OCI-LY7 (cell line): Measurements from ENCODE around the gene KAZN. TPM values are rescaled to one million over a fixed set of nuclear protein-coding genes. Genes with fewer than 3 reads are reported as not detected.

ENCODE experiments used
- BruUV-seq: library from RNA; stranded (reverse); fragments of 400-500 nt; replicated peaks from 2 replicates; lab custom pipeline; 2021; lab: Mats Ljungman, UMichigan
- CTCF ChIA-PET: fragments of 300-600 bp; sonication (Branson Sonifier 250); formaldehyde crosslinking; loops from one replicate; lab custom pipeline; 2022; ENCODE audit warnings: antibody characterized with exemption; ENCODE audit not compliant: unreplicated experiment; lab: Charles Lee
- POLR2A ChIA-PET: fragments of 300-600 bp; sonication (Branson Sonifier 250); formaldehyde crosslinking; loops from one replicate; lab custom pipeline; 2022; ENCODE audit warnings: antibody characterized with exemption; lab: Charles Lee
- DNase-seq: peaks from one replicate; pipeline ENCODE4 v3.0.0-alpha.2; 2015; ENCODE audit warnings: low spot score
- H2AFZ ChIP-seq: fragments of 200-600 bp; sonication (generic), shearing (Covaris generic); 2 replicates; pipeline ENCODE4 v1.6.1; 2014; ENCODE audit warnings: mild to moderate bottlenecking, antibody characterized with exemption, low read length, moderate library complexity
- H3K27ac ChIP-seq: fragments of 200-600 bp; sonication (generic); 2 replicates; pipeline ENCODE4 v1.5.1; 2014; ENCODE audit warnings: mixed run types, low read depth, mild to moderate bottlenecking, moderate library complexity, low read length, inconsistent platforms; ENCODE audit not compliant: poor library complexity, severe bottlenecking
- H3K36me3 ChIP-seq: fragments of 200-600 bp; sonication (generic); 2 replicates; pipeline ENCODE4 v1.6.1; 2014; ENCODE audit warnings: mild to moderate bottlenecking, antibody characterized with exemption, low read length, moderate library complexity, mixed read lengths; ENCODE audit not compliant: insufficient read depth
- H3K4me1 ChIP-seq: fragments of 200-600 bp; sonication (generic); 2 replicates; pipeline ENCODE4 v1.5.1; 2014; ENCODE audit warnings: mild to moderate bottlenecking, low read length; ENCODE audit not compliant: insufficient read depth, poor library complexity, severe bottlenecking
- H3K4me2 ChIP-seq: fragments of 200-600 bp; sonication (generic); 2 replicates; pipeline ENCODE4 v1.6.1; 2014; ENCODE audit warnings: mild to moderate bottlenecking, low read length
- H3K4me3 ChIP-seq: fragments of 200-600 bp; sonication (generic); 2 replicates; pipeline ENCODE4 v1.5.1; 2014; ENCODE audit warnings: mild to moderate bottlenecking, low read depth, low read length; ENCODE audit not compliant: poor library complexity, severe bottlenecking
- H3K79me2 ChIP-seq: fragments of 200-600 bp; sonication (generic); 2 replicates; pipeline ENCODE4 v1.6.1; 2016; ENCODE audit warnings: low read depth, mild to moderate bottlenecking, low read length, moderate library complexity, mixed read lengths; ENCODE audit not compliant: insufficient read depth
- H3K9me2 ChIP-seq: fragments of 200-600 bp; sonication (generic); 2 replicates; pipeline ENCODE4 v1.6.1; 2016; ENCODE audit warnings: mild to moderate bottlenecking, low read length, mixed read lengths; ENCODE audit not compliant: insufficient read depth
- H3K9me3 ChIP-seq: fragments of 200-600 bp; sonication (generic); 2 replicates; pipeline ENCODE4 v1.6.1; 2014; ENCODE audit warnings: mild to moderate bottlenecking, mixed run types, low read length, mixed read lengths
- H4K20me1 ChIP-seq: fragments of 200-600 bp; sonication (generic); 2 replicates; pipeline ENCODE4 v1.6.1; 2014; ENCODE audit warnings: mild to moderate bottlenecking, antibody characterized with exemption, low read length, moderate library complexity, mixed read lengths; ENCODE audit not compliant: insufficient read depth
- EZH2phosphoT487 ChIP-seq: fragments of 200-600 bp; sonication (generic); IDR thresholded peaks from 2 replicates; pipeline ENCODE4 v1.6.1; 2018; ENCODE audit warnings: low read depth, borderline replicate concordance, mild to moderate bottlenecking, mixed run types, antibody characterized with exemption, low read length, moderate library complexity, mixed read lengths
- intact Hi-C: fragments of 100-400 bp; cut with micrococcal nuclease; formaldehyde crosslinking; loops from one replicate; pipeline ENCODE4 v1.10.0; 2022; ENCODE audit not compliant: unreplicated experiment
- total RNA-seq, 2 experiments: library from RNA; depleted of rRNA in 1 of 2; stranded (reverse); fragments of >200 nt in 1 of 2; shearing (Covaris generic) in 1 of 2; gene quantifications; 2 replicates each; pipeline ENCODE4 v1.2.3, GENCODE V29; 2014 to 2022
- TF ChIP-seq, protein P1 (sequence below): fragments of 200-600 bp; sonication (generic); conservative IDR thresholded peaks from 2 replicates; pipeline ENCODE4 v1.5.1; 2014; ENCODE audit warnings: mild to moderate bottlenecking, antibody characterized with exemption, low read length, moderate library complexity, mixed read lengths

The KAZN gene
- total RNA-seq, 2 experiments from 2014 or later, result 0.40 to 2.4 TPM

DNA sequence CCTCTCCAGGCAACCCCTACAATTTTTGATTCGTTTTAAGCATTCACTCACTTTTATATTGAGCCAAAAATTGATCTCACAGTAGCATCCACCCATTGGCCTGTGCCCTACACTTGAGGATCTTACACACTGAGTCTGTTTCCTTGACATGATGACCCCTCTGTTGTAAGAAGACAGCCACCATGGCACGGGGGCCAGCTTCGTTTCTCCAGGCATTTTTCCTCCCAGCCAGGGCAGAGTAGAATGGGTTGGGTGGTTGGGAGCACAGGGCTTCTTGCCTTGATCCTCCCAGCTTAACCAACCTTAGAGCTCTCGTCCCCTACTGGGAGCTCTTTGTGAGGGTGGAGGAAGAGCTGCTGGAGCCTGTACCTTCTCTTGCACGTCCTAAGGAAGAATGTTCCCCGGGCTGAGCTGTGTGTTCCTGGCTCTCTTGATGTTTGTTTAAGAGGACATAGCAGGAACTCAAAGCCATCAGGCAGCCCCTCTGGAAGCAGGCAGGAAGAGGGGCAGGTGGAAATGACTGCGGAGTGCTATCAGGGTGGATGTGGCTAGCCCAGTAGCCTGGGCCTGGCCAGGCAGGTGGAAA, 341.9 kb downstream of the KAZN start:
- Histone ChIP-seq H3K9me2 (no peaks in the 10 kb centered on the region), H3K27ac (no peak overlapping the region), H3K4me3 (no peak overlapping the region), H3K36me3 (no peaks in the 10 kb centered on the region), H4K20me1 (no peaks in the 10 kb centered on the region), H3K4me1 (no peaks in the 10 kb centered on the region), H2AFZ (no peak overlapping the region), H3K9me3 (no peaks in the 10 kb centered on the region), H3K79me2 (no peaks in the 10 kb centered on the region), H3K4me2 (no peak overlapping the region)
- ChIA-PET POLR2A (interaction anchor here (0.7 kb wide), 1 partner anchor 867 kb away, joined by 8 read pairs; no protein-coding TSS in a partner anchor), CTCF (no interaction called here)
- TF ChIP-seq, protein P1, sequence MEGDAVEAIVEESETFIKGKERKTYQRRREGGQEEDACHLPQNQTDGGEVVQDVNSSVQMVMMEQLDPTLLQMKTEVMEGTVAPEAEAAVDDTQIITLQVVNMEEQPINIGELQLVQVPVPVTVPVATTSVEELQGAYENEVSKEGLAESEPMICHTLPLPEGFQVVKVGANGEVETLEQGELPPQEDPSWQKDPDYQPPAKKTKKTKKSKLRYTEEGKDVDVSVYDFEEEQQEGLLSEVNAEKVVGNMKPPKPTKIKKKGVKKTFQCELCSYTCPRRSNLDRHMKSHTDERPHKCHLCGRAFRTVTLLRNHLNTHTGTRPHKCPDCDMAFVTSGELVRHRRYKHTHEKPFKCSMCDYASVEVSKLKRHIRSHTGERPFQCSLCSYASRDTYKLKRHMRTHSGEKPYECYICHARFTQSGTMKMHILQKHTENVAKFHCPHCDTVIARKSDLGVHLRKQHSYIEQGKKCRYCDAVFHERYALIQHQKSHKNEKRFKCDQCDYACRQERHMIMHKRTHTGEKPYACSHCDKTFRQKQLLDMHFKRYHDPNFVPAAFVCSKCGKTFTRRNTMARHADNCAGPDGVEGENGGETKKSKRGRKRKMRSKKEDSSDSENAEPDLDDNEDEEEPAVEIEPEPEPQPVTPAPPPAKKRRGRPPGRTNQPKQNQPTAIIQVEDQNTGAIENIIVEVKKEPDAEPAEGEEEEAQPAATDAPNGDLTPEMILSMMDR, result no peak
- no peak for TF ChIP-seq EZH2phosphoT487
- no TSS peak for BruUV-seq
- DNase-seq, result no peak
- intact Hi-C loops, result no loop called here

DNA sequence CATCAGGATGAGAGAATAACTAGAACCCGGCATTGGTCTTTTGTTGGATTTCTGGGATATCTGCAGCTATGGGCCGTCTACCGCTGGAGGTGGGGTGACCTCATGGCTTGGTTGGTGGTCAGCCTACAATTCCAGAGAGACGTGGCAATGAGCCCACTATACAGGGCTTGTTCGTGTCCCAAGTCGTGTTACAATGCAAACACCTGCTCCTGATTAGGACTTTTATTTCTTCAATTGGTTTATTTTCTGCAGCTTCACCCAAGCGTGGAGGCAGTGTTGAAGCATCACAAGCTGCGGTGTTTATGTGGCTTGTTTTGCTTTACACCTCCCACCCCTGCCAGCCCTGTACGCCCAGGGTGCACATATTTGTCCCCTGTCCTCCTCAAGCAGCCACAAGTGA, 343.4 kb downstream of the KAZN start:
- H4K20me1 ChIP-seq, result no peaks in the 10 kb centered on the region
- intact Hi-C loops, result no loop called here
- no peaks in the 10 kb centered on the region for H3K9me2 ChIP-seq
- DNase-seq, result no peak
- CTCF ChIA-PET, result no interaction called here
- no peak overlapping the region for H3K27ac ChIP-seq
- H3K79me2 ChIP-seq, result no peaks in the 10 kb centered on the region
- no peaks in the 10 kb centered on the region for H3K36me3 ChIP-seq
- no peak overlapping the region for H2AFZ ChIP-seq
- H3K4me1 ChIP-seq, result no peaks in the 10 kb centered on the region
- H3K9me3 ChIP-seq, result no peaks in the 10 kb centered on the region
- no peak overlapping the region for H3K4me3 ChIP-seq
- no peak overlapping the region for H3K4me2 ChIP-seq
- POLR2A ChIA-PET, result no interaction called here
- TF ChIP-seq, protein P1, result no peak
- TF ChIP-seq EZH2phosphoT487, result no peak
- BruUV-seq, result no TSS peak

DNA sequence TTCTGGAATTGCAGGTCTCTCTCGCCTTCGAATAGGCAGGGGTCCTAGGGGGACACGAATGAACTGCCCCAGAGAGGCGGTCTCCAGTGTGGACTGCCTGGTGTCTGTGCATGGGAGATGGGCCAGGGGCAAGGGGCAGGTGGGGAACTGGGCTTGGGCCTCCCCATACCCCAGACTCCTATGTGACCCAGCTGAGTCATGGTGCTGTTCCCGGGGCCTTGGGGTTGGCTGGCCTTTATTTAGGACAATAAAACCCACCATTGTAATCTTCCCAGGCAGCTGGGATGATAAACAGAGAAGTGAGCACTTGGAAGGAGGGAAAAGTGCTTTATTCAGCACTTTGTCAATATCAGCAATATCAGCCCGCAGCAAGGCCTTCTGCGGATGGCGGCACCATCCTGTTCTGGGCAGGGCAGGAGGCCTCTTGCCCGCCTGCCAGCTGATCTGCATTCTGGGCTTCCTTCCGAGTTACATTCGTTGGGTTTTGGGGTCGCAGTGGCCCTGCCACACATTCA, 346.0 kb downstream of the KAZN start:
- Histone ChIP-seq H2AFZ (no peak overlapping the region), H3K4me2 (no peak overlapping the region), H3K36me3 (no peaks in the 10 kb centered on the region), H4K20me1 (no peaks in the 10 kb centered on the region), H3K4me1 (no peaks in the 10 kb centered on the region), H3K79me2 (no peaks in the 10 kb centered on the region), H3K9me3 (no peaks in the 10 kb centered on the region), H3K4me3 (no peak overlapping the region), H3K27ac (no peak overlapping the region), H3K9me2 (no peaks in the 10 kb centered on the region)
- no peak for TF ChIP-seq EZH2phosphoT487
- TF ChIP-seq, protein P1, result no peak
- intact Hi-C loops, result no loop called here
- ChIA-PET CTCF (no interaction called here), POLR2A (interaction anchor here (0.5 kb wide), 1 partner anchor 863 kb away, joined by 3 read pairs; no protein-coding TSS in a partner anchor)
- no TSS peak for BruUV-seq
- no peak for DNase-seq
